8988T (cell line): ENCODE data around the gene MAT1A.
"Not testable (repeated sequence)": the region's sequence is repeated elsewhere in the genome, so short reads cannot be mapped to it uniquely, and the experiment has no call there.

ENCODE experiments used
- DNase-seq: peaks from one replicate; pipeline ENCODE4 v3.0.0; 2011

Gene MAT1A

GRCh38 chr10:80289451-80290287 lies at the start of gene MAT1A:
MAT1A (minus strand) TSS chr10:80289658; CDS start chr10:80289423, 235 bp downstream.
- no peak for DNase-seq

- DNase-seq: no peak
Measured at GRCh38 chr10:80333983-80334382, 44.5 kb upstream of the MAT1A start.

GRCh38 chr10:80324891-80325364 lies 35.5 kb upstream of the MAT1A start:
- no peak for DNase-seq

GRCh38 chr10:80324086-80324485 lies 34.6 kb upstream of the MAT1A start:
- DNase-seq: no peak

- no peak for DNase-seq
Measured at GRCh38 chr10:80323311-80323710, 33.9 kb upstream of the MAT1A start.

GRCh38 chr10:80322711-80323110 lies 33.3 kb upstream of the MAT1A start:
- no peak for DNase-seq

GRCh38 chr10:80322158-80322557 lies 32.7 kb upstream of the MAT1A start:
- no peak for DNase-seq

GRCh38 chr10:80321183-80321582 lies 31.7 kb upstream of the MAT1A start:
- DNase-seq: no peak

GRCh38 chr10:80320377-80320776 lies 30.9 kb upstream of the MAT1A start:
- no peak for DNase-seq

GRCh38 chr10:80319725-80320290 lies 30.4 kb upstream of the MAT1A start:
- DNase-seq: no peak

- DNase-seq: no peak
Measured at GRCh38 chr10:80319318-80319717, 29.9 kb upstream of the MAT1A start.

GRCh38 chr10:80318742-80319141 lies 29.3 kb upstream of the MAT1A start:
- DNase-seq: no peak

GRCh38 chr10:80315391-80315790 lies 25.9 kb upstream of the MAT1A start:
- DNase-seq: no peak

- DNase-seq: no peak
Measured at GRCh38 chr10:80313523-80313922, 24.1 kb upstream of the MAT1A start.

- DNase-seq: not testable (repeated sequence)
Measured at GRCh38 chr10:80305989-80306388, 16.5 kb upstream of the MAT1A start.

GRCh38 chr10:80296942-80297341 lies 7.5 kb upstream of the MAT1A start:
- no peak for DNase-seq

- no peak for DNase-seq
Measured at GRCh38 chr10:80292607-80293239, 3.3 kb upstream of the MAT1A start.

GRCh38 chr10:80290474-80291220 lies 1.2 kb upstream of the MAT1A start:
- no peak for DNase-seq

GRCh38 chr10:80288849-80289248 lies 609 bp downstream of the MAT1A start:
- no peak for DNase-seq

GRCh38 chr10:80284522-80284921 lies 4.9 kb downstream of the MAT1A start:
- no peak for DNase-seq

GRCh38 chr10:80283536-80284199 lies 5.8 kb downstream of the MAT1A start:
- no peak for DNase-seq

GRCh38 chr10:80283119-80283518 lies 6.3 kb downstream of the MAT1A start:
- DNase-seq: no peak
